Mesenchymal stem cell (in vitro differentiated cells and primary cell): ENCODE data around the gene LAMC3.

Source experiments
- DNase-seq: peaks from one replicate; pipeline ENCODE4 v3.0.0-alpha.2; 2013
- H2AFZ ChIP-seq: one replicate; pipeline ENCODE4 v1.6.1; 2013; ENCODE audit warnings: low read depth, mild to moderate bottlenecking, control low read depth, inconsistent platforms, low read length, moderate library complexity
- H2AK5ac ChIP-seq: 2 replicates; pipeline ENCODE4 v1.6.1; 2013; ENCODE audit warnings: low read length, moderate library complexity, mild to moderate bottlenecking, inconsistent platforms; ENCODE audit not compliant: severe bottlenecking
- H2BK120ac ChIP-seq: one replicate; pipeline ENCODE4 v1.6.1; 2013; ENCODE audit warnings: low read depth, mild to moderate bottlenecking, inconsistent platforms, low read length, moderate library complexity
- H2BK12ac ChIP-seq, 2 experiments: one replicate each; pipeline ENCODE4 v1.6.1; 2013; ENCODE audit warnings: inconsistent platforms in 2 of 2, low read length in 2 of 2, mild to moderate bottlenecking in 2 of 2, moderate library complexity in 2 of 2, control low read depth in 1 of 2
- H2BK15ac ChIP-seq: one replicate; pipeline ENCODE4 v1.6.1; 2013; ENCODE audit warnings: mild to moderate bottlenecking, low read depth, inconsistent platforms; ENCODE audit not compliant: poor library complexity, severe bottlenecking
- H2BK5ac ChIP-seq: 2 replicates; pipeline ENCODE4 v1.6.1; 2013; ENCODE audit warnings: low read depth, mild to moderate bottlenecking, low read length, control low read depth, inconsistent platforms; ENCODE audit not compliant: poor library complexity, severe bottlenecking
- H3K14ac ChIP-seq, 2 experiments: one replicate each; pipeline ENCODE4 v1.6.1; 2013; ENCODE audit warnings: inconsistent platforms in 2 of 2, low read length in 2 of 2, control low read depth in 1 of 2, mild to moderate bottlenecking in 1 of 2, moderate library complexity in 1 of 2
- H3K18ac ChIP-seq, 2 experiments: one replicate each; pipeline ENCODE4 v1.6.1; 2013; ENCODE audit warnings: inconsistent platforms in 2 of 2, low read length in 2 of 2, control low read depth in 1 of 2, low read depth in 1 of 2, mild to moderate bottlenecking in 1 of 2
- H3K23ac ChIP-seq, 2 experiments: one replicate each; pipeline ENCODE4 v1.6.1; 2013; ENCODE audit warnings: inconsistent platforms in 2 of 2, low read length in 2 of 2, mild to moderate bottlenecking in 2 of 2, moderate library complexity in 2 of 2, control low read depth in 1 of 2
- H3K27ac ChIP-seq: 2 replicates; pipeline ENCODE4 v1.5.1; 2013; ENCODE audit warnings: mild to moderate bottlenecking, moderate library complexity, low read length, control low read depth, inconsistent platforms; ENCODE audit not compliant: poor library complexity, severe bottlenecking
- H3K27me3 ChIP-seq, 2 experiments: 2 replicates each; pipeline versions ENCODE4 v1.6.1 to v1.7.0; 2013; ENCODE audit warnings: low read length in 2 of 2, mild to moderate bottlenecking in 2 of 2, moderate library complexity in 2 of 2, control low read depth in 1 of 2, inconsistent platforms in 1 of 2; ENCODE audit not compliant: control insufficient read depth in 1 of 2, insufficient read depth in 1 of 2
- H3K36me3 ChIP-seq, 2 experiments: 2 replicates each; pipeline versions ENCODE4 v1.6.1 to v1.7.0; 2013; ENCODE audit warnings: low read length in 2 of 2, control low read depth in 1 of 2, inconsistent platforms in 1 of 2, low read depth in 1 of 2, mild to moderate bottlenecking in 1 of 2; ENCODE audit not compliant: insufficient read depth in 2 of 2, control insufficient read depth in 1 of 2
- H3K4ac ChIP-seq, 2 experiments: one replicate each; pipeline ENCODE4 v1.6.1; 2013; ENCODE audit warnings: inconsistent platforms in 2 of 2, low read length in 2 of 2, mild to moderate bottlenecking in 2 of 2, moderate library complexity in 2 of 2, control low read depth in 1 of 2, low read depth in 1 of 2
- H3K4me1 ChIP-seq: 2 replicates; pipeline ENCODE4 v1.6.1; 2013; ENCODE audit warnings: low read depth, low read length, control low read depth; ENCODE audit not compliant: control insufficient read depth, insufficient read depth
- H3K4me2 ChIP-seq: 2 replicates; pipeline ENCODE4 v1.6.1; 2013; ENCODE audit warnings: low read length, mild to moderate bottlenecking, inconsistent platforms; ENCODE audit not compliant: poor library complexity, severe bottlenecking
- H3K4me3 ChIP-seq, 2 experiments: 2 replicates each; pipeline versions ENCODE4 v1.5.1 to v1.7.0; 2013; ENCODE audit warnings: low read length in 2 of 2, mild to moderate bottlenecking in 2 of 2, control low read depth in 1 of 2, low read depth in 1 of 2; ENCODE audit not compliant: insufficient read depth in 1 of 2
- H3K79me1 ChIP-seq: replicated peaks from 2 replicates; pipeline ENCODE4 v1.6.1; 2013; ENCODE audit warnings: mild to moderate bottlenecking, control low read depth, low read length, inconsistent platforms; ENCODE audit not compliant: poor library complexity, severe bottlenecking
- H3K9ac ChIP-seq: 2 replicates; pipeline ENCODE4 v1.7.0; 2013; ENCODE audit warnings: mild to moderate bottlenecking, low read length, moderate library complexity
- H3K9me3 ChIP-seq: 2 replicates; pipeline ENCODE4 v1.7.0; 2013; ENCODE audit warnings: mild to moderate bottlenecking, low read length; ENCODE audit not compliant: control insufficient read depth
- H4K8ac ChIP-seq: one replicate; pipeline ENCODE4 v1.6.1; 2013; ENCODE audit warnings: inconsistent platforms, mild to moderate bottlenecking, low read length, moderate library complexity
- H4K91ac ChIP-seq: one replicate; pipeline ENCODE4 v1.6.1; 2013; ENCODE audit warnings: mild to moderate bottlenecking, low read length, inconsistent platforms
- WGBS: methylation state at CpG from one replicate; pipeline ENCODE4 v1.1.7; 2013; ENCODE audit warnings: mixed read lengths; 5-methylcytosine and 5-hydroxymethylcytosine counted together

The LAMC3 gene

DNA sequence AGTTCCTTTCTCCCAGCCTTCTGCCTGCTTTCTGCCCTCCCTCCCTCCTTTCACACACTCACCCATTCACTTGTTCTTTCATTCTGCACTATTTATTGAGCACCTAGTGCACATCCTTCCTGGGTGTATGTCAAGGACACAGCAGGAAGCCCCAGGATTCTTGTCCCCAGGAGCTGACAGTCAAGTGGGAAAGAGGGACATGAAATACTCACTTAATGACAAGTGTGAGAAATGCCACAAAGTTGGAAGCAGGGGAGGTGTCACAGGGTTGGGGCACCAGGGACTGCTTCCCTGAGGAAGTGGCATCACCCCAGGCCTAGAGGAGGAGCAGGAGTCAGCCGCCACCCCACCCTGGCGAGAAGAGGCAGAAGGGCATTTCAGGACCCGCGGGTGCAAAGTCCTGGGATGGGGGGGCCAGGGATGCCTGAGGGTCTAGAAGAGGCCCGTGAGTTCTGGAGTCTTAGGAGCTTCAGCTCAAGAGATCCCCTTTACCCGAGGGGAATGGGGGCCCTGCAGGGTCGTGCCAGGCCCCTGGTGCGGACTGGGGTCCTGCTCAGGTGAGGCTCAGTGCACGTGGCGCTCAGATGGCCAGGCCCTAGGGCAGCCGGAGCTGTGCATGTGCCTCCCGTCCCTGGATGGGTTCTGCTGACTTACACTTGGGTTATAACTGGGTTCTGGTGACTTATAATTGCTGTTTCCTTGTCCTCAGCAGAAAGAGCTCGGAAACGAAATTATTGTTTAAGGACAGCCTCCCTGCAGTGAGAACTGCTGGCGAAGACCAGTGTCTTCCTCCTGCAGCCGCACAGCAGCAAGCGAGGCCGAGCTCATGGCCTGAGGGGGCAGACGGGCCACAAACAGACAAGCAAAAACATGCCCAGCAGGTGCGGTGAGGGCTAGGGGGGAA, 16.9 kb upstream of the LAMC3 start:
- H2BK5ac ChIP-seq, result no peak overlapping the region
- H3K79me1 ChIP-seq, result no peaks in the 10 kb centered on the region
- H3K4me1 ChIP-seq, result peaks cover 12% of the 10 kb centered on the region
- no peak overlapping the region for H2BK15ac ChIP-seq
- no peak overlapping the region for H3K23ac ChIP-seq
- H4K8ac ChIP-seq, result no peak overlapping the region
- peak overlapping the region in 1 of 2 experiments; percentile 36 for H3K14ac ChIP-seq
- H3K36me3 ChIP-seq, result no peaks in the 10 kb centered on the region
- H3K9me3 ChIP-seq, result no peaks in the 10 kb centered on the region
- no peak overlapping the region for H2AK5ac ChIP-seq
- H3K27me3 ChIP-seq, result peaks cover 11 to 57% of the 10 kb centered on the region in 2 experiments
- H3K4ac ChIP-seq, result no peak overlapping the region
- H3K4me3 ChIP-seq, result no peak overlapping the region
- no peak overlapping the region for H3K4me2 ChIP-seq
- H3K18ac ChIP-seq, result no peak overlapping the region
- no peak overlapping the region for H3K27ac ChIP-seq
- no peak overlapping the region for H2BK120ac ChIP-seq
- 82% methylated on average over 20 of the region's 20 CpGs for WGBS
- no peak for DNase-seq
- H2BK12ac ChIP-seq, result no peak overlapping the region
- no peak overlapping the region for H2AFZ ChIP-seq
- H3K9ac ChIP-seq, result no peak overlapping the region
- no peak overlapping the region for H4K91ac ChIP-seq

DNA sequence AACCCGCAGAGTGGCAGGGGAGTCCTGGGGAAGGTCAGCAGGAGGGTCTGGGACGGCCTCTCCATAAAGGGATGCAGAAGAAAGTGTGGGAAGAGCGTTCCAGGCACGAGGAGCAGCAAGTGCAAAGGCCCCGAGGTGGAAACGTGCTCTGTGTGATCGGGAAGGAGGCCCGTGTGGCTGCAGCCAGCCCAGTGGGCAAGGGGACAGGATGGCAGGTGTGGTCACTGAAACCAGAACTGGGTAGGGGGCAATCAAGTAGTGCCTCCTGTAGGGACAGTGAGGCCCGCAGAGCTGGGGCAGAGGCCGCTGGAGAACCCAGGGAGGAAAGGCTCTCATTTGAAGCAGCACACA, 16.3 kb upstream of the LAMC3 start:
- no peak for DNase-seq
- Histone ChIP-seq H3K14ac (no peak overlapping the region), H3K9ac (no peak overlapping the region), H2AK5ac (no peak overlapping the region), H2BK12ac (no peak overlapping the region), H3K4me3 (no peak overlapping the region), H3K23ac (no peak overlapping the region), H3K27me3 (peaks cover 8 to 54% of the 10 kb centered on the region in 2 experiments), H4K8ac (no peak overlapping the region), H3K36me3 (no peaks in the 10 kb centered on the region), H3K4me1 (peaks cover 12% of the 10 kb centered on the region), H2BK15ac (peak overlapping the region; percentile 19), H2AFZ (no peak overlapping the region), H2BK120ac (no peak overlapping the region), H3K9me3 (no peaks in the 10 kb centered on the region), H3K4ac (no peak overlapping the region), H3K18ac (no peak overlapping the region), H3K4me2 (no peak overlapping the region), H4K91ac (peak overlapping the region; percentile 18), H2BK5ac (no peak overlapping the region), H3K79me1 (no peaks in the 10 kb centered on the region), H3K27ac (no peak overlapping the region)
- WGBS, result 94% methylated on average over 10 of the region's 10 CpGs

DNA sequence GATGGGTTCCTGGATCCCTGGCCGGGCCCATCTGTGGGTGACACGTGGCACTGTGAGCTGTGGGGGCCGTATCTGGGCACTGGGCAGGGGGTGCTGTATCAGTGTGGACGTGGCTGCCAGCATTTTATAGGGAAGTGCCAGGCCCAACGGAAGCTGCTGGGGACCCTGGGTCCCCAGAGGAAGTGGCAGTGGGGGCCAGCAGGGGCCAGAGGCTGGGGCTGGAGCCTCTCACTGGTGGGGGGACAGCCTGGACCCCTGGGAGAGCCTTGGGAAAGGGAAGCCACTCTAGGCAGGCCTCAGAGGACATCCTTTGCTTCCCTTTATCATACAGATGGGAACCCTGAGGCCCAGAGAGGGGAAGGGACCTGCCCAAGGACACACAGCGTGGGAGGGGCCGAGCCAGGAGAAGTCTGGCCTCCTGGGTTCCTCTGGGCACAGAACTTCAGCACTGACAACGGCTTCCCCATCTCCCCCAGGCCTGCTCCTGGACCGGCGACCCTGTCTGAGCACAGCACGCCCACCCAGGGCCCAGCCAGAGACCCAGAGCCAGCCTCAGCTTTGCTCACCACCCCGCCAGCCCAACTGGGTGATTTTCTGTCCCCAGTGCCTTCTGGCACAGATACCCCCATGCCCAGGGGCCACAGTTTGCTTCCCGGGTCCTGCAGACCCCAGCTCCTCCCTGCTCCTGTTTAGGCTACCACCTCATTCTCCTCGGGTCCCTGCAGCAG, 15.5 kb upstream of the LAMC3 start:
- Histone ChIP-seq H3K27ac (no peak overlapping the region), H3K14ac (no peak overlapping the region), H3K4ac (no peak overlapping the region), H3K18ac (no peak overlapping the region), H3K4me1 (peaks cover 12% of the 10 kb centered on the region), H2AFZ (no peak overlapping the region), H3K9me3 (no peaks in the 10 kb centered on the region), H2BK5ac (no peak overlapping the region), H2AK5ac (no peak overlapping the region), H3K79me1 (no peaks in the 10 kb centered on the region), H3K36me3 (no peaks in the 10 kb centered on the region), H3K4me3 (no peak overlapping the region), H2BK120ac (no peak overlapping the region), H4K8ac (no peak overlapping the region), H4K91ac (no peak overlapping the region), H2BK12ac (no peak overlapping the region), H3K27me3 (peaks cover 5 to 47% of the 10 kb centered on the region in 2 experiments), H3K9ac (no peak overlapping the region), H3K4me2 (no peak overlapping the region), H2BK15ac (no peak overlapping the region), H3K23ac (no peak overlapping the region)
- 83% methylated on average over 14 of the region's 14 CpGs for WGBS
- no peak for DNase-seq
